Measurements from ENCODE around the gene GPR137B.

Gene GPR137B

DNA sequence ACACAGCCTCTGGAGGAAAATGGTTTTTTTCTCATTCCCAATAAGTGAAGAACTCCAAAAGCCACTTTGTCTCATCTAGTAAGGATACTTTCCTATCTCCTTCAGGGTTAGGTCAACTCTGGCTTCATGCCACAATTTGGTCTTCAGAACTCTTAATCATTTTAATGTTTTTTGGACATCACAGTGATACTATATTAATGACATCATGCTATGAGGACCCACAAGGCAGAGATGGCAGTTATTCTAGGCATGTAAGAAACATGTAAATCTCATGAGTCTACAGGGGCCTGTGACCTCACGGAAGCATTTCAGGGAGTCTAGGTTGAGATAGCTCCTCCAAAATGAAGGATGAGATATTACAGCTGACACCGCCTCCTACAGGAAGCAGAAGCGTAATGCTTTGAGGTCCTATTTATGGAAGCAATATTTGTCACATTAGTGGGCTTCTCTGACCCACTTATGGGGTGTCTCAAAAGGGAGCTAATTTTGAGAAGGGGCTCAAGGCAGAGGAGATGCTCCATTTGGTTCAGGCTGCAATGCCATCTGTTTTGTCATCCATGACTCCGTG lies 5.0 kb upstream of the GPR137B start:
- Histone ChIP-seq H3K9ac (ENCODE audit: low read length) (no peak overlapping the region), H2AK5ac (ENCODE audit: low read length) (no peak overlapping the region), H2BK120ac (ENCODE audit: low read depth, low read length) (no peak overlapping the region), H3K56ac (ENCODE audit: low read length) (no peak overlapping the region), H3K79me2 (ENCODE audit: control insufficient read depth, insufficient read depth, low read length) (no peaks in the 10 kb centered on the region), H3K36me3 (ENCODE audit: control insufficient read depth, insufficient read depth, low read length) (no peaks in the 10 kb centered on the region), H3K4me2 (ENCODE audit: low read length) (no peak overlapping the region), H3K27me3 (ENCODE audit: insufficient read depth, low read length, poor library complexity) (peaks cover 30% of the 10 kb centered on the region), H3K23ac (ENCODE audit: low read length) (no peak overlapping the region), H3K18ac (ENCODE audit: low read length) (no peak overlapping the region), H4K5ac (ENCODE audit: low read length) (no peak overlapping the region), H3K4me1 (ENCODE audit: control insufficient read depth, low read depth, low read length) (no peaks in the 10 kb centered on the region), H4K8ac (ENCODE audit: low read depth, low read length) (no peak overlapping the region), H3K4ac (ENCODE audit: low read depth, low read length) (no peak overlapping the region), H3K27ac (ENCODE audit: low read depth, low read length) (no peak overlapping the region), H3K4me3 (ENCODE audit: low read length) (no peak overlapping the region), H2BK15ac (replicated peaks; ENCODE audit: low read depth) (no peak overlapping the region), H3K79me1 (ENCODE audit: low read length) (no peaks in the 10 kb centered on the region), H2BK5ac (ENCODE audit: low read length) (no peak overlapping the region)
- peak; percentile 36 for DNase-seq
- no CpG with 5 or more reads among the region's 4 CpGs for WGBS (ENCODE audit: extremely low coverage, insufficient coverage, low lambda C conversion rate)

- Histone ChIP-seq H3K18ac (ENCODE audit: low read length) (no peak overlapping the region), H3K27ac (ENCODE audit: low read depth, low read length) (no peak overlapping the region), H3K79me1 (ENCODE audit: low read length) (no peaks in the 10 kb centered on the region), H3K23ac (ENCODE audit: low read length) (no peak overlapping the region), H2BK5ac (ENCODE audit: low read length) (no peak overlapping the region), H3K56ac (ENCODE audit: low read length) (no peak overlapping the region), H3K27me3 (ENCODE audit: insufficient read depth, low read length, poor library complexity) (peaks cover 38% of the 10 kb centered on the region), H2AK5ac (ENCODE audit: low read length) (no peak overlapping the region), H3K4me3 (ENCODE audit: low read length) (no peak overlapping the region), H3K4me2 (ENCODE audit: low read length) (no peak overlapping the region), H3K79me2 (ENCODE audit: control insufficient read depth, insufficient read depth, low read length) (no peaks in the 10 kb centered on the region), H3K9ac (ENCODE audit: low read length) (no peak overlapping the region), H2BK120ac (ENCODE audit: low read depth, low read length) (no peak overlapping the region), H4K8ac (ENCODE audit: low read depth, low read length) (no peak overlapping the region), H4K5ac (ENCODE audit: low read length) (no peak overlapping the region), H3K36me3 (ENCODE audit: control insufficient read depth, insufficient read depth, low read length) (no peaks in the 10 kb centered on the region), H3K4ac (ENCODE audit: low read depth, low read length) (no peak overlapping the region), H2BK15ac (replicated peaks; ENCODE audit: low read depth) (no peak overlapping the region), H3K4me1 (ENCODE audit: control insufficient read depth, low read depth, low read length) (no peaks in the 10 kb centered on the region)
- no CpG with 5 or more reads among the region's 4 CpGs for WGBS (ENCODE audit: extremely low coverage, insufficient coverage, low lambda C conversion rate)
- DNase-seq: no peak
Measured at GRCh38 chr1:236139495-236139894, 2.8 kb upstream of the GPR137B start.

GRCh38 chr1:236140705-236141446 lies 1.5 kb upstream of the GPR137B start:
- no peaks in the 10 kb centered on the region for H3K79me1 ChIP-seq (ENCODE audit: low read length)
- H4K8ac ChIP-seq (ENCODE audit: low read depth, low read length): no peak overlapping the region
- H3K9ac ChIP-seq (ENCODE audit: low read length): no peak overlapping the region
- H3K56ac ChIP-seq (ENCODE audit: low read length): no peak overlapping the region
- peak; percentile 68 for DNase-seq
- H3K4me1 ChIP-seq (ENCODE audit: control insufficient read depth, low read depth, low read length): no peaks in the 10 kb centered on the region
- no CpG with 5 or more reads among the region's 18 CpGs for WGBS (ENCODE audit: extremely low coverage, insufficient coverage, low lambda C conversion rate)
- no peak overlapping the region for H2BK120ac ChIP-seq (ENCODE audit: low read depth, low read length)
- H3K27me3 ChIP-seq (ENCODE audit: insufficient read depth, low read length, poor library complexity): peaks cover 37% of the 10 kb centered on the region
- H3K27ac ChIP-seq (ENCODE audit: low read depth, low read length): no peak overlapping the region
- no peak overlapping the region for H2BK5ac ChIP-seq (ENCODE audit: low read length)
- H3K79me2 ChIP-seq (ENCODE audit: control insufficient read depth, insufficient read depth, low read length): no peaks in the 10 kb centered on the region
- no peak overlapping the region for H4K5ac ChIP-seq (ENCODE audit: low read length)
- H3K36me3 ChIP-seq (ENCODE audit: control insufficient read depth, insufficient read depth, low read length): no peaks in the 10 kb centered on the region
- no peak overlapping the region for H3K23ac ChIP-seq (ENCODE audit: low read length)
- H2BK15ac ChIP-seq (replicated peaks; ENCODE audit: low read depth): no peak overlapping the region
- no peak overlapping the region for H3K18ac ChIP-seq (ENCODE audit: low read length)
- H3K4ac ChIP-seq (ENCODE audit: low read depth, low read length): no peak overlapping the region
- H3K4me2 ChIP-seq (ENCODE audit: low read length): no peak overlapping the region
- no peak overlapping the region for H3K4me3 ChIP-seq (ENCODE audit: low read length)
- H2AK5ac ChIP-seq (ENCODE audit: low read length): no peak overlapping the region

DNA sequence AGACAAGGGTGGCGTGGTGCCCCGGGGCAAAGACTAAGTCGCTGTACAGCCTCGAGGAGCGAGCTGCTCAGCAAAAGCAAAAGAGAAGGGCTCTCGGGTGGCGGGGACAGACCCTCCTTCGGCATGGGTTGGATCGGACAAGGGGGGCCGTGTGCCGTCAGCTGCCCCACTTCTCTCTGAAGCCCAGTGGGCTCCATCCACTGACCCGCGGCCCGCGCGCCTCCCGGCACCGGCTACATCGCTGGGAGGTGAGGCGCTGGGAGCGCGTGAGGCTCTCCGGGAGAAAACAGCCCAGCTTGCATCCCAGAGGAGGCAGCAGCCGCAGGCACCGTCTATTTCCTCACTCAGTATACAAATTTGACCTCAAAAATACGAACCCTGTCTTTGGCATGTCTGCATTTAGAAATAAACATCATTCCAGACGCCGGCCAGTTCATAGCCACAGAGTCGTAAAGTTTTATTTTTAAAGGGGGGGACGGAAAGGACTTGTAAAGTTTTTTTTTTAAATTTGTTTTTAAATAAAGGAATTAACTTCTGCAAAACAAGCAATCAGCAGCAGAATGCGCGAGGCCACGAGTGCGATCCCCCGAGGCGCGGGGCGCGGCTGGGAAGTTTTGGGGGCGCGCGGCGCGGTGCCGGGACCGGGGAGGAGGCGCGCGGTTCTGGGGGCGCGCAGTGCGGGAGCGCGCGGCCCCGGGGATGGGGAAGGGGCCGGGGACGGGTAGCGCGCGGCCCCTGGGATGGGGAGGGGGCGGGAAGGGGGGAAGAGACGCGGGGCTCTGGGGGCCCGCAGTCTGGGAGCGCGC lies 689 bp upstream of the GPR137B start:
- H3K27me3 ChIP-seq (ENCODE audit: insufficient read depth, low read length, poor library complexity): peaks cover 37% of the 10 kb centered on the region
- H3K4me2 ChIP-seq (ENCODE audit: low read length): peak overlapping the region; percentile 3
- no peaks in the 10 kb centered on the region for H3K79me2 ChIP-seq (ENCODE audit: control insufficient read depth, insufficient read depth, low read length)
- H2BK120ac ChIP-seq (ENCODE audit: low read depth, low read length): peak overlapping the region; percentile 29
- H2AK5ac ChIP-seq (ENCODE audit: low read length): no peak overlapping the region
- WGBS (ENCODE audit: extremely low coverage, insufficient coverage, low lambda C conversion rate): no CpG with 5 or more reads among the region's 67 CpGs
- no peaks in the 10 kb centered on the region for H3K36me3 ChIP-seq (ENCODE audit: control insufficient read depth, insufficient read depth, low read length)
- H4K8ac ChIP-seq (ENCODE audit: low read depth, low read length): no peak overlapping the region
- no peak overlapping the region for H2BK15ac ChIP-seq (replicated peaks; ENCODE audit: low read depth)
- peak overlapping the region; percentile 15 for H3K9ac ChIP-seq (ENCODE audit: low read length)
- no peak overlapping the region for H3K27ac ChIP-seq (ENCODE audit: low read depth, low read length)
- peak; percentile 49 for DNase-seq
- peak overlapping the region; percentile 32 for H3K56ac ChIP-seq (ENCODE audit: low read length)
- no peaks in the 10 kb centered on the region for H3K4me1 ChIP-seq (ENCODE audit: control insufficient read depth, low read depth, low read length)
- no peak overlapping the region for H3K4me3 ChIP-seq (ENCODE audit: low read length)
- H4K5ac ChIP-seq (ENCODE audit: low read length): no peak overlapping the region
- no peak overlapping the region for H3K4ac ChIP-seq (ENCODE audit: low read depth, low read length)
- H3K79me1 ChIP-seq (ENCODE audit: low read length): no peaks in the 10 kb centered on the region
- no peak overlapping the region for H3K23ac ChIP-seq (ENCODE audit: low read length)
- peak overlapping the region; percentile 72 for H3K18ac ChIP-seq (ENCODE audit: low read length)
- no peak overlapping the region for H2BK5ac ChIP-seq (ENCODE audit: low read length)

DNA sequence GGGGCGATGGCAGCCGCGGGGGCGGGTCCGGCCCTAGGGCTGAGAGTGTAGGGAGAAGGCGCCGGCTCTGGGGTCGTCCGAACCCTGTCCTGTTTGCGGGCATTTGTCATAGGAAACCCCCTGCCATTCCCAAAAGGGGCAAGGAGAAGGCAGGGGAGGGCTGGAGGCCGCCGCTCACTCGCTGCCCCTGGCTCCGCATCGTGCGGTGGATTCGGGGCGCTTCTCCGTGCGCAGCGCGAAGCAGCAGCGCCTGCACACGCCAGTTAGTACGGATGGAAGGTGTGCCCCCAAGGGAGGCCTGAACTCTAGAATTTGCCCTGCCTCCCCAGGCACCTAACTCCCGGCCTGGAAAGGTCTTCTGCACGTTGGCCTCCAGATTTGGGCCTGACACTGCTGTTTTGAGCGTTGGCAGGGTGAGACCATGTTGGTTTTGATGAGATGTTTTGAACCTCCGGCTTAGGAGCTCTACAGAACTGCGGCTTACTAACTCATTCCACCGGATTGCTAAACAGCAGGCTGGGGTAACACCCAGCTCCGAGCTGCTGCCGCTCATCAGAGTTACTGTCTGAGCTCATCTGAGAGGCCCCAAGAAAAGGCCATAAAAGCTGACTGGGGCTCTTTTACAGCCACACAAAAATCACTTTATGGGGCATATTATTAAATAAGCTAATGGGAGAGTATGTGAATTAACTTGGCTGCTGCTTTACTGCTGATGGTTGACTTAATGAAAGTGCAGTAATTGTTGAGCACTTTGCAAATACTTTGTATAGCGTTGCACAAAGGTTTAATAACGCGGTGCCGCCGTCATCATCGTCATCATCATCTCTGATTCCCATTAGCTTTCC lies 987 bp downstream of the GPR137B start:
- Histone ChIP-seq H2BK5ac (ENCODE audit: low read length) (no peak overlapping the region), H3K4me2 (ENCODE audit: low read length) (peak overlapping the region; percentile 48), H3K79me2 (ENCODE audit: control insufficient read depth, insufficient read depth, low read length) (no peaks in the 10 kb centered on the region), H2AK5ac (ENCODE audit: low read length) (no peak overlapping the region), H3K4me3 (ENCODE audit: low read length) (no peak overlapping the region), H3K36me3 (ENCODE audit: control insufficient read depth, insufficient read depth, low read length) (no peaks in the 10 kb centered on the region), H3K18ac (ENCODE audit: low read length) (no peak overlapping the region), H3K4ac (ENCODE audit: low read depth, low read length) (no peak overlapping the region), H2BK15ac (replicated peaks; ENCODE audit: low read depth) (no peak overlapping the region), H3K4me1 (ENCODE audit: control insufficient read depth, low read depth, low read length) (no peaks in the 10 kb centered on the region), H3K27ac (ENCODE audit: low read depth, low read length) (no peak overlapping the region), H4K5ac (ENCODE audit: low read length) (no peak overlapping the region), H3K9ac (ENCODE audit: low read length) (peak overlapping the region; percentile 39), H3K27me3 (ENCODE audit: insufficient read depth, low read length, poor library complexity) (peaks cover 31% of the 10 kb centered on the region), H2BK120ac (ENCODE audit: low read depth, low read length) (no peak overlapping the region), H4K8ac (ENCODE audit: low read depth, low read length) (no peak overlapping the region), H3K56ac (ENCODE audit: low read length) (peak overlapping the region; percentile 28), H3K23ac (ENCODE audit: low read length) (no peak overlapping the region), H3K79me1 (ENCODE audit: low read length) (no peaks in the 10 kb centered on the region)
- WGBS (ENCODE audit: extremely low coverage, insufficient coverage, low lambda C conversion rate): no CpG with 5 or more reads among the region's 39 CpGs
- no peak for DNase-seq

Measured in mesendoderm (in vitro differentiated cells).